NCI-H345 treated with DMSO at 0.1 percent for 48 hours (cell line): ENCODE results near the gene ATP6V1C2.
"Not testable (repeated sequence)": the region's sequence is repeated elsewhere in the genome, so short reads cannot be mapped to it uniquely, and the experiment has no call there.

Source experiments
- DNase-seq: peaks from one replicate; lab custom pipeline; 2025; ENCODE audit not compliant: unreplicated experiment; lab: John Stamatoyannopoulos, UW

ATP6V1C2 gene

GRCh38 chr2:10765914-10766313 lies 44.5 kb downstream of the ATP6V1C2 start:
- DNase-seq: no peak

GRCh38 chr2:10768063-10768507 lies 46.7 kb downstream of the ATP6V1C2 start:
- DNase-seq: no peak

GRCh38 chr2:10770956-10771750 lies 49.7 kb downstream of the ATP6V1C2 start:
- no peak for DNase-seq

- DNase-seq: no peak
Measured at GRCh38 chr2:10771786-10772185, 50.4 kb downstream of the ATP6V1C2 start.

GRCh38 chr2:10772201-10772867 lies 50.9 kb downstream of the ATP6V1C2 start:
- no peak for DNase-seq

GRCh38 chr2:10772868-10773215 lies 51.4 kb downstream of the ATP6V1C2 start:
- no peak for DNase-seq

- no peak for DNase-seq
Measured at GRCh38 chr2:10773821-10774341, 52.5 kb downstream of the ATP6V1C2 start.

- no peak for DNase-seq
Measured at GRCh38 chr2:10774394-10774793, 53.0 kb downstream of the ATP6V1C2 start.

GRCh38 chr2:10775021-10775780 lies 53.8 kb downstream of the ATP6V1C2 start:
- DNase-seq: no peak

GRCh38 chr2:10775831-10776230 lies 54.4 kb downstream of the ATP6V1C2 start:
- DNase-seq: no peak

GRCh38 chr2:10776231-10776977 lies 55.0 kb downstream of the ATP6V1C2 start:
- no peak for DNase-seq

- no peak for DNase-seq
Measured at GRCh38 chr2:10777111-10777841, 55.8 kb downstream of the ATP6V1C2 start.

- DNase-seq: no peak
Measured at GRCh38 chr2:10777842-10778723, 56.7 kb downstream of the ATP6V1C2 start.

- DNase-seq: no peak
Measured at GRCh38 chr2:10778724-10779115, 57.3 kb downstream of the ATP6V1C2 start.

GRCh38 chr2:10779776-10780490 lies 58.5 kb downstream of the ATP6V1C2 start:
- DNase-seq: no peak

- no peak for DNase-seq
Measured at GRCh38 chr2:10780491-10780820, 59.0 kb downstream of the ATP6V1C2 start.

- DNase-seq: not testable (repeated sequence)
Measured at GRCh38 chr2:10780821-10781220, 59.4 kb downstream of the ATP6V1C2 start.

GRCh38 chr2:10781746-10782145 lies 60.3 kb downstream of the ATP6V1C2 start:
- no peak for DNase-seq

GRCh38 chr2:10783421-10783820 lies 62.0 kb downstream of the ATP6V1C2 start:
- DNase-seq: no peak
